ENCODE results near the gene DMGDH.

DMGDH gene

GRCh38 chr5:78974011-78974410 is 95.5 kb downstream of the DMGDH start:
- no peak overlapping the region for H3K9ac ChIP-seq (ENCODE audit: low read length)
- no peak overlapping the region for H3K4me3 ChIP-seq (ENCODE audit: low read depth, low read length)
- no peak overlapping the region for H3K27ac ChIP-seq (ENCODE audit: low read depth, low read length)
- H3K27me3 ChIP-seq (ENCODE audit: control insufficient read depth, insufficient read depth, low read length), result no peaks in the 10 kb centered on the region
- no peaks in the 10 kb centered on the region for H3K36me3 ChIP-seq (ENCODE audit: control insufficient read depth, insufficient read depth, low read length)
- peaks cover 12% of the 10 kb centered on the region for H3K4me1 ChIP-seq (ENCODE audit: control insufficient read depth, insufficient read depth, low read length)
- H3K9me3 ChIP-seq (ENCODE audit: control insufficient read depth, insufficient read depth, low read depth, low read length), result no peaks in the 10 kb centered on the region

GRCh38 chr5:78972654-78973428 is 96.6 kb downstream of the DMGDH start:
- H3K9ac ChIP-seq (ENCODE audit: low read length), result no peak overlapping the region
- H3K9me3 ChIP-seq (ENCODE audit: control insufficient read depth, insufficient read depth, low read depth, low read length), result no peaks in the 10 kb centered on the region
- no peaks in the 10 kb centered on the region for H3K27me3 ChIP-seq (ENCODE audit: control insufficient read depth, insufficient read depth, low read length)
- H3K27ac ChIP-seq (ENCODE audit: low read depth, low read length), result no peak overlapping the region
- 0 out of 2 replicates have a peak, but pooled peaks cover 2% of the 10 kb centered on the region for H3K36me3 ChIP-seq (ENCODE audit: control insufficient read depth, insufficient read depth, low read length)
- H3K4me3 ChIP-seq (ENCODE audit: low read depth, low read length), result no peak overlapping the region
- H3K4me1 ChIP-seq (ENCODE audit: control insufficient read depth, insufficient read depth, low read length), result peaks cover 12% of the 10 kb centered on the region

DNA sequence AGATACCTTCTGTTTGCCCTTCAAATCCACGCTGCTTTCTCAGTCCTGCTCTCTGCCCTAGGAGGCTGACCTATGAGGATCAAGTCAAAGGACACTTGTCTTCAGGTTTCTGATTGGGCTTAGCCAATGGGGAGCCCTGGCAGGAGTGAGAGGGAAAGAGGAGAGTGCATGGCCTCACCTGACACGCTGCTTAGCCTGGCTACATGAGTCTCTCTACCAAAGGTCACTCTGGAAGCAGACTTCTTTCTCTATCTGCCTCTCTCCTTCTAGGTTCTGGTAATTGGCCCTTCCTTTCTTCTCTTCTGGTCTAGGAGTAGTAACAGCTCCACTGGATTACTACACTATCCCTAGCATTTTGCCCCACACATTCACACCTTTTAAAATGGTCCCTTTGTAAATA is 97.5 kb downstream of the DMGDH start:
- no peaks in the 10 kb centered on the region for H3K27me3 ChIP-seq (ENCODE audit: control insufficient read depth, insufficient read depth, low read length)
- peaks cover 12% of the 10 kb centered on the region for H3K4me1 ChIP-seq (ENCODE audit: control insufficient read depth, insufficient read depth, low read length)
- no peak overlapping the region for H3K9ac ChIP-seq (ENCODE audit: low read length)
- H3K36me3 ChIP-seq (ENCODE audit: control insufficient read depth, insufficient read depth, low read length), result 0 out of 2 replicates have a peak, but pooled peaks cover 2% of the 10 kb centered on the region
- H3K9me3 ChIP-seq (ENCODE audit: control insufficient read depth, insufficient read depth, low read depth, low read length), result no peaks in the 10 kb centered on the region
- no peak overlapping the region for H3K4me3 ChIP-seq (ENCODE audit: low read depth, low read length)
- no peak overlapping the region for H3K27ac ChIP-seq (ENCODE audit: low read depth, low read length)

DNA sequence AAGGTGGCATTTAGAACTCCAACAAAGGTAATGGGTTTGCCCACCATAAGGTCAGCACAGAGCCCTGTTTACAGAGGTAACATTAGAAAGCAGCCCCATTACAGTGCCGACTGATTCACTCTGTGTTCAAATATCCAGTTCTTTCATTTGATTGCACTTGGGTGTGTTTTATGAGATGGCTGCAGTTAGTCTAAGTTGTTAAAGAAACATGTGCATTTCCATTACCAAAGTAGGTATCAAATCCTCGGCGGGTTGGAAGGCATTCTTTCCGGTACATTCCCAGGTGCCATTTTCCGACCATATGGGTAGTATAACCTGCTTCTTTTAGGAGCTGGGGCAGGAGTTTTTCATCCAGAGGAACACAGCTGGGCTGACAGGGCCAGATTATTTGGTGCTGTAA is 100.7 kb downstream of the DMGDH start:
- no peak overlapping the region for H3K4me3 ChIP-seq (ENCODE audit: low read depth, low read length)
- no peaks in the 10 kb centered on the region for H3K9me3 ChIP-seq (ENCODE audit: control insufficient read depth, insufficient read depth, low read depth, low read length)
- H3K27me3 ChIP-seq (ENCODE audit: control insufficient read depth, insufficient read depth, low read length), result no peaks in the 10 kb centered on the region
- H3K36me3 ChIP-seq (ENCODE audit: control insufficient read depth, insufficient read depth, low read length), result 0 out of 2 replicates have a peak, but pooled peaks cover 2% of the 10 kb centered on the region
- H3K27ac ChIP-seq (ENCODE audit: low read depth, low read length), result no peak overlapping the region
- no peak overlapping the region for H3K9ac ChIP-seq (ENCODE audit: low read length)
- peaks cover 2% of the 10 kb centered on the region; the same call in 1 of the 2 replicates for H3K4me1 ChIP-seq (ENCODE audit: control insufficient read depth, insufficient read depth, low read length)

GRCh38 chr5:78964889-78965288 is 104.6 kb downstream of the DMGDH start:
- H3K4me1 ChIP-seq (ENCODE audit: control insufficient read depth, insufficient read depth, low read length), result no peaks in the 10 kb centered on the region
- H3K9ac ChIP-seq (ENCODE audit: low read length), result no peak overlapping the region
- H3K36me3 ChIP-seq (ENCODE audit: control insufficient read depth, insufficient read depth, low read length), result 0 out of 2 replicates have a peak, but pooled peaks cover 2% of the 10 kb centered on the region
- no peak overlapping the region for H3K4me3 ChIP-seq (ENCODE audit: low read depth, low read length)
- H3K27me3 ChIP-seq (ENCODE audit: control insufficient read depth, insufficient read depth, low read length), result no peaks in the 10 kb centered on the region
- no peak overlapping the region for H3K27ac ChIP-seq (ENCODE audit: low read depth, low read length)
- H3K9me3 ChIP-seq (ENCODE audit: control insufficient read depth, insufficient read depth, low read depth, low read length), result no peaks in the 10 kb centered on the region

DNA sequence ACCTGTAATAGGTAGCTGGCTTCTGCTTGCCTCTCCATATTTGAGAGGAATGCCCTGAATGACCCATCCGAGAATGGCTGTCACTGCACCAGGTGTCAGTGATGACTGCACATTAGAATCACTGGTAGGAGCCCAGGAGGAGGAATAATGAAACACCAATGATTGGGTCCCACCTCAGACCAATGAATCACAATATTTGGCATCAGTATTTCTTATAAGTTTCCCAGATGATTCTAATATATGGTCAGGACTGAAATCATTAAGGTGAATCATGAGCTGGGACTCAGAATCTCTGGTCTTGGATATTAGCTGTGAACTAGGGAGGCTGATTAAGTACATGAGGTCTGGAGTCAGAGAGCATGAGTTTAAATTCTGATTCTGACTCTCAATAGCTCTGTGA is 107.7 kb downstream of the DMGDH start:
- Histone ChIP-seq H3K36me3 (ENCODE audit: control insufficient read depth, insufficient read depth, low read length) (no peaks in the 10 kb centered on the region), H3K9me3 (ENCODE audit: control insufficient read depth, insufficient read depth, low read depth, low read length) (no peaks in the 10 kb centered on the region), H3K4me1 (ENCODE audit: control insufficient read depth, insufficient read depth, low read length) (no peaks in the 10 kb centered on the region), H3K27me3 (ENCODE audit: control insufficient read depth, insufficient read depth, low read length) (no peaks in the 10 kb centered on the region), H3K9ac (ENCODE audit: low read length) (no peak overlapping the region), H3K27ac (ENCODE audit: low read depth, low read length) (no peak overlapping the region), H3K4me3 (ENCODE audit: low read depth, low read length) (no peak overlapping the region)

- Histone ChIP-seq H3K4me3 (ENCODE audit: low read depth, low read length) (no peak overlapping the region), H3K9ac (ENCODE audit: low read length) (no peak overlapping the region), H3K4me1 (ENCODE audit: control insufficient read depth, insufficient read depth, low read length) (no peaks in the 10 kb centered on the region), H3K9me3 (ENCODE audit: control insufficient read depth, insufficient read depth, low read depth, low read length) (no peaks in the 10 kb centered on the region), H3K27ac (ENCODE audit: low read depth, low read length) (no peak overlapping the region), H3K36me3 (ENCODE audit: control insufficient read depth, insufficient read depth, low read length) (no peaks in the 10 kb centered on the region), H3K27me3 (ENCODE audit: control insufficient read depth, insufficient read depth, low read length) (no peaks in the 10 kb centered on the region)
Measured at GRCh38 chr5:78959767-78960166, 109.7 kb downstream of the DMGDH start.

DNA sequence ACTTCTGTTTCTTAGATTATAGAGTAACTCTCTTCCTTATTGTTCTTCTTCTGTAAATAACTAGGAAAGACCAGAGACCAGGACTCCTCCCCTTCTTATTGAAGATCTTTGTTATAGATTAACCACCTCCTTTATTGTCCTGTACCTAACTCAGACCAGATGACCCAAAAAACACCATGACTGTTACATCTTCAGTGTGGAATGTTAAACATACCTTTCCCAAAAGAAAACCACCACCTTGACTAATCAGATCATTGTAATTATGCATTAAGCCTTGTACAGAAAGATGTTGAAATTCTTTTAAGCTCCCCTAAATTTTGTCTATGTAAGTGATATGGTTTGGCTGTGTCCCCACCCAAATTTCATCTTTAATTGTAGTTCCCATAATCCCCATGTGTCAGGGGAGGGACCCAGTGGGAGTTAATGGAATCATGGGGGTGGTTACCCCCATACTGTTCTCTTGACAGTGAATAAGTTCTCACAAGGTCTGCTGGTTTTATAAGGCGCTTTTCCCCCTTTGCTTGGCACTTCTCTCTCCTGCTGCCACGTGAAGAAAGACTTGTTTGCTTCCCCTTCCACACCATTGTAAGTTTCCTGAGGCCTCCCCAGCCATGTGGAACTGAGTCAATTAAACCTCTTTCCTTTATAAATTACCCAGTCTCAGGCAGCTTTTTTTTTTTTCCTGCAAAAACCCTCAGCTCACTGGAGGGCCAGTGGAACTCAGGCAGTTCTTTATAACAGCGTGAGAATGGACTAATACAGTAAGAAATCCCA is 110.6 kb downstream of the DMGDH start:
- Histone ChIP-seq H3K9ac (ENCODE audit: low read length) (no peak overlapping the region), H3K9me3 (ENCODE audit: control insufficient read depth, insufficient read depth, low read depth, low read length) (no peaks in the 10 kb centered on the region)

DNA sequence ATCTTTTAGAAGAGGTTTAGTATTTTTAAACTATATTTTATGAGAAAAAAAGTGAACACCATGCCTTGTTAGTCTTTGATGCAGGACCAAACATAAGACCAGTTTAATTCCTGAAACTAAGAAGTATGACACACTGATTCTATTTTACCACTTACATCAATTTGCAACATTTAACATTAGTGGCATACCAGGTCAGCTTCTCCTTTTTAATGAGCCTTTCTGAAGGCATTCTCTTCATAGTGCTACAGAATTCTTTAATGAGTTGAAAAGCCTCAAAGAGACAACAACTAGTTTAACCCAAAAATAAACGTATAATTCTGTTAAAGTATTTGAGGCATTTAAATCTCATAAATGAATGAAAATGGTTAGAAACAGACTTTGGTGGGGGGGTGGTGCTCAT is 112.6 kb downstream of the DMGDH start:
- Histone ChIP-seq H3K27me3 (ENCODE audit: control insufficient read depth, insufficient read depth, low read length) (no peaks in the 10 kb centered on the region), H3K9ac (ENCODE audit: low read length) (no peak overlapping the region), H3K9me3 (ENCODE audit: control insufficient read depth, insufficient read depth, low read depth, low read length) (no peaks in the 10 kb centered on the region), H3K4me3 (ENCODE audit: low read depth, low read length) (no peak overlapping the region), H3K36me3 (ENCODE audit: control insufficient read depth, insufficient read depth, low read length) (no peaks in the 10 kb centered on the region), H3K27ac (ENCODE audit: low read depth, low read length) (no peak overlapping the region), H3K4me1 (ENCODE audit: control insufficient read depth, insufficient read depth, low read length) (no peaks in the 10 kb centered on the region)

More for the DNA sequence above, 110.6 kb downstream of the DMGDH start:
- Histone ChIP-seq H3K27ac (ENCODE audit: low read depth, low read length) (no peak overlapping the region), H3K4me1 (ENCODE audit: control insufficient read depth, insufficient read depth, low read length) (no peaks in the 10 kb centered on the region), H3K27me3 (ENCODE audit: control insufficient read depth, insufficient read depth, low read length) (no peaks in the 10 kb centered on the region), H3K4me3 (ENCODE audit: low read depth, low read length) (no peak overlapping the region), H3K36me3 (ENCODE audit: control insufficient read depth, insufficient read depth, low read length) (no peaks in the 10 kb centered on the region)

DNA sequence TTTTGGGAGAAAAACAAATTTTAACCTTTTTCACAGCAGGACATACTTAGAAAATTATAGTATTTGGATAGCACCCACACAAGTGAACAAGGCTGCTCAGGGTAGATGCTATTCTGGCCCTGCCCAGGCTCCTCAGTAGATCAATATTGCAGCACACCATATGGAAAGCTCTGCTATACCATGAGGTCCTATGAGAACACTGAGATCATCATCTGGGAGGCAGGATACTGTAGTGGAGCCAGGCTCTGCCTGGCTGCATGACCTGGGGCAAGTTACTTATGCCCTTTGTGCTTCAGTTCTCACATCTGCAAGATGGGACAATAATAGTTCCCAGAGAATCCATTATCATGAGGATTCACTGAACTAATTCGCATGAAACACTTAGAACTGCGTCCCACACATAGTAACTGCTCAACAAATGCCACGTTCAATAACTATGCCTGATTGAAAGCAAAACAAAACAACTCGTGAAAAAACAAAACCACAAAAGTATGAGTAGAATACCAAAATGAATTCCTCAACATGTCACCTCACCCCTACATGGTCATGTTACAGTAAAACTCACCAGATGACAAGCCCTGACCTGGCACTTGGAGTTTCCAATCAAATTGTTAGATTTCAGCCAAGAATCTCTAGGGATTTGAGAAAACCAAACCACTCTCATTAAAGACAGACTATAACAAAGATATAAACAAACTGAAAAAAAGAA is 116.2 kb downstream of the DMGDH start:
- H3K27ac ChIP-seq (ENCODE audit: low read depth, low read length), result no peak overlapping the region
- no peaks in the 10 kb centered on the region for H3K36me3 ChIP-seq (ENCODE audit: control insufficient read depth, insufficient read depth, low read length)
- H3K9me3 ChIP-seq (ENCODE audit: control insufficient read depth, insufficient read depth, low read depth, low read length), result no peaks in the 10 kb centered on the region
- no peak overlapping the region for H3K9ac ChIP-seq (ENCODE audit: low read length)
- no peaks in the 10 kb centered on the region for H3K27me3 ChIP-seq (ENCODE audit: control insufficient read depth, insufficient read depth, low read length)
- no peak overlapping the region for H3K4me3 ChIP-seq (ENCODE audit: low read depth, low read length)
- H3K4me1 ChIP-seq (ENCODE audit: control insufficient read depth, insufficient read depth, low read length), result 0 out of 2 replicates have a peak, but pooled peaks cover 4% of the 10 kb centered on the region

Measured in HUES6 (cell line).